Neural cell (in vitro differentiated cells): ENCODE measurements around the gene EPHA5.

Source experiments
- CTCF ChIP-seq: fragments of 450-650 bp; IDR thresholded peaks from 2 replicates; pipeline ENCODE4 v1.5.1; 2014; ENCODE audit warnings: antibody characterized with exemption, mild to moderate bottlenecking, moderate library complexity; ENCODE audit not compliant: poor library complexity, severe bottlenecking
- EP300 ChIP-seq: fragments of 450-650 bp; conservative IDR thresholded peaks from 2 replicates; pipeline ENCODE4 v1.6.1; 2014; ENCODE audit warnings: antibody characterized with exemption, mild to moderate bottlenecking, moderate library complexity; ENCODE audit not compliant: poor library complexity, severe bottlenecking
- EZH2 ChIP-seq: fragments of 200-600, 300-800 bp; shearing (Covaris generic), sonication (generic); IDR thresholded peaks from 2 replicates; pipeline ENCODE4 v1.6.1; 2014; ENCODE audit warnings: antibody characterized with exemption, low read length, borderline replicate concordance, mild to moderate bottlenecking; ENCODE audit not compliant: insufficient read depth, poor library complexity, severe bottlenecking
- POLR2AphosphoS5 ChIP-seq: IDR thresholded peaks from 2 replicates; pipeline ENCODE4 v1.6.1; 2012
- RAD21 ChIP-seq: fragments of 450-650 bp; conservative IDR thresholded peaks from 2 replicates; pipeline ENCODE4 v1.6.1; 2014; ENCODE audit warnings: antibody characterized with exemption, mild to moderate bottlenecking, moderate library complexity
- REST ChIP-seq: IDR thresholded peaks from 2 replicates; pipeline ENCODE4 v1.6.1; 2012; ENCODE audit warnings: borderline replicate concordance
- SMC3 ChIP-seq: fragments of 450-650 bp; conservative IDR thresholded peaks from 2 replicates; pipeline ENCODE4 v1.6.1; 2014; ENCODE audit warnings: antibody characterized with exemption, mild to moderate bottlenecking, moderate library complexity; ENCODE audit not compliant: poor library complexity
- TAF1 ChIP-seq: IDR thresholded peaks from 2 replicates; pipeline ENCODE4 v1.6.1; 2012; ENCODE audit warnings: low read depth

GRCh38 chr4:65391814-65392213 lies 278.5 kb downstream of the EPHA5 start:
- no peak for TF ChIP-seq CTCF
- no peak for TF ChIP-seq EP300
- TF ChIP-seq POLR2AphosphoS5: no peak
- TF ChIP-seq SMC3: no peak
- no peak for TF ChIP-seq REST
- no peak for TF ChIP-seq TAF1
- TF ChIP-seq RAD21: no peak
- no peak for TF ChIP-seq EZH2
